HG03108 (cell line): ENCODE measurements around the gene N4BP3.
"Not testable (repeated sequence)": the region's sequence is repeated elsewhere in the genome, so short reads cannot be mapped to it uniquely, and the experiment has no call there.

Source experiments
- ATAC-seq: cut with Tn5 transposase; IDR thresholded peaks from one replicate; pipeline ENCODE4 v1.9.1; 2021; ENCODE audit warnings: moderate library complexity; ENCODE audit not compliant: unreplicated experiment

Gene N4BP3, protein sequence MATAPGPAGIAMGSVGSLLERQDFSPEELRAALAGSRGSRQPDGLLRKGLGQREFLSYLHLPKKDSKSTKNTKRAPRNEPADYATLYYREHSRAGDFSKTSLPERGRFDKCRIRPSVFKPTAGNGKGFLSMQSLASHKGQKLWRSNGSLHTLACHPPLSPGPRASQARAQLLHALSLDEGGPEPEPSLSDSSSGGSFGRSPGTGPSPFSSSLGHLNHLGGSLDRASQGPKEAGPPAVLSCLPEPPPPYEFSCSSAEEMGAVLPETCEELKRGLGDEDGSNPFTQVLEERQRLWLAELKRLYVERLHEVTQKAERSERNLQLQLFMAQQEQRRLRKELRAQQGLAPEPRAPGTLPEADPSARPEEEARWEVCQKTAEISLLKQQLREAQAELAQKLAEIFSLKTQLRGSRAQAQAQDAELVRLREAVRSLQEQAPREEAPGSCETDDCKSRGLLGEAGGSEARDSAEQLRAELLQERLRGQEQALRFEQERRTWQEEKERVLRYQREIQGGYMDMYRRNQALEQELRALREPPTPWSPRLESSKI

GRCh38 chr5:178113141-178113787 lies at the start of gene N4BP3:
Gene N4BP3, plus strand, starts transcription at chr5:178113532. Its CDS starts 6,052 bp downstream, at chr5:178119584.
- peak; percentile 44 for ATAC-seq

- no peak for ATAC-seq
Observed at GRCh38 chr5:178067755-178068154, 45.6 kb upstream of the N4BP3 start.

- ATAC-seq, result no peak
Observed at GRCh38 chr5:178068293-178068692, 45.0 kb upstream of the N4BP3 start.

DNA sequence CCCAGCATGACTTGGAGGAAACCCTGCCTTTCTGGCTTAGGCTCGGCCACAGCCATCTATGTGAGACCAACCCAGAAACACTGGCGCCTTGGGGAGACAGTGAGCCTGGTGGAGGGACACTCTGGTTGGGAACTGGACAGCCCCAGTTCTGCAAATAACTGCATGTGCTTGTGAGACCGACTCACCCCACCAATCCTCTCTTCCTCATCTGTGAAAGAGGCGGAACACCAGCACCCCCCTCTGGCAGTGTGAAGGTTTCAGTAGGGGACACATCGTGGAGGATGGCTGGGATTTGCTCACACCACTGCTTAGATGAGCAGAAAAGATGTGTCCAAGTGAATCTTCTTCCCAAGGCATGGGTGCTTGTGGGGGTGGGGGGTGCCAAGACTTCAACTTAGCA lies 43.4 kb upstream of the N4BP3 start:
- ATAC-seq, result no peak

GRCh38 chr5:178071108-178071507 lies 42.2 kb upstream of the N4BP3 start:
- ATAC-seq, result no peak

DNA sequence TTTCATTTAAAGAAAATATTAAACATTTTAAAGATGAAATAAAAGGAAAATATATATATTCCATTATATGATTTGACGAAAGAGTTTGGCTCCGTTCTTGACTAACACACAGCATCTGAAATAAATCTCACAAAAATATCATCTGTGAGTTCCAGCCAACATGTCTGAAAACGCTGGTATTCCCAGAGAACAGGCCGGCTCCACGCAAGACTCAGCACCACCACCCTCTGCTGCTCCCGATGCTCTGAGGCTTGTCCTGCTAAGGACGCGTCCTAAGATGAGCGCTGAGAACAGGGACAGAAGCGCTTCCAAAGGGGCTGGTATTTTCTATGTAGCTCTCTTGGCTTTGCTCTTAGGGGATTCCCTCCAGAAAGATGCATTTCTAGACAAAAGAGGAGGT lies 40.6 kb upstream of the N4BP3 start:
- ATAC-seq, result no peak

DNA sequence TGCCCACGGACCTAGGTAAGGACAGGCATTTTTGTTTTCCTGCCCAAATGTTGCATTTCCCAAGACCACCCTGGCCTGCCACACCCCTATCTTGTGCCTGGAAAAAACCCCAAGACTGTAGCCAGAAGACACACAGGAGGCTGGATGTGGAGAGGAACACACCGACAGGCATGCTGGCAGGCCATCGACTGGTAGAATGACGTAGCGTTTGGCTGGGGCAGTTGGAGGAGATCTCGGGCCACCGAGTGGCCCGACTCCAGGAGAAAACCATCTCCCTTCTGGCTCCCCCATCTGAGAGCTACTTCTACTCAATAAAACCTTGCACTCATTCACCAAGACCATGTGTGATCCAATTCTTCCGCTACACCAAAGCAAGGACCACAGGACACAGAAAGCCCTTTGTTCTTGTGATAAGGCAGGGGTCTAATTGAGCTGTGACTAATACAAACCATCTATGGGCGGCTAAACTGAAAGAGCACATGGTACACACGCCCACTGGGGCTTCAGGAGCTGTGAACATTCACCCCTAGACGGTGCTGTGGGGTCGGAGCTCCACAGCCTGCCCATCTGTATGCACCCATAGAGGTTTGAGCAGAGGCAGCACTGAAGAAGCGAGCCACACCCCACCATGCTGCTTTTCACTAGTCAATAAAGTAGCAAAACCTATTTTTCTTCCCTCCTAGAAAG lies 38.9 kb upstream of the N4BP3 start:
- ATAC-seq, result no peak

GRCh38 chr5:178076965-178077364 lies 36.4 kb upstream of the N4BP3 start:
- ATAC-seq, result not testable (repeated sequence)

DNA sequence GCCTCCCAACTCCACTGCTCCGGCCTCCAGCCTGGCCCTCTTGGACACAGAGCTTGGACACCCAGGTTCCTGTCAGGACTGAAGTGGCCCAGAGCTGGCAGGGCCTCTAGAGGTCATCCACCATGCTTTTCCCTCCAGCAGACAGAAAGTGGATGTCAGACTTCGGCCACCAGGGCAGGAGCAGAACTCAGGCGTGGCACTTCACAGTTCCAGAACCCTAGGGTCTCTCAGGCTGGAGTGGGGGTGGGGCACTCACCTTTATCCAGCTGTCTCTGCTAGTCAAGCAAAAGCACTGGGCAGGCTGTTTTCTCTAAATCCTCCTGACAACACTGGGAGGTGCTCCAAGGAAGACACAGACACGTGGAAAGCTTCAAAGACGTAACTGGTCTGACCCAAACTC lies 35.6 kb upstream of the N4BP3 start:
- ATAC-seq, result no peak

DNA sequence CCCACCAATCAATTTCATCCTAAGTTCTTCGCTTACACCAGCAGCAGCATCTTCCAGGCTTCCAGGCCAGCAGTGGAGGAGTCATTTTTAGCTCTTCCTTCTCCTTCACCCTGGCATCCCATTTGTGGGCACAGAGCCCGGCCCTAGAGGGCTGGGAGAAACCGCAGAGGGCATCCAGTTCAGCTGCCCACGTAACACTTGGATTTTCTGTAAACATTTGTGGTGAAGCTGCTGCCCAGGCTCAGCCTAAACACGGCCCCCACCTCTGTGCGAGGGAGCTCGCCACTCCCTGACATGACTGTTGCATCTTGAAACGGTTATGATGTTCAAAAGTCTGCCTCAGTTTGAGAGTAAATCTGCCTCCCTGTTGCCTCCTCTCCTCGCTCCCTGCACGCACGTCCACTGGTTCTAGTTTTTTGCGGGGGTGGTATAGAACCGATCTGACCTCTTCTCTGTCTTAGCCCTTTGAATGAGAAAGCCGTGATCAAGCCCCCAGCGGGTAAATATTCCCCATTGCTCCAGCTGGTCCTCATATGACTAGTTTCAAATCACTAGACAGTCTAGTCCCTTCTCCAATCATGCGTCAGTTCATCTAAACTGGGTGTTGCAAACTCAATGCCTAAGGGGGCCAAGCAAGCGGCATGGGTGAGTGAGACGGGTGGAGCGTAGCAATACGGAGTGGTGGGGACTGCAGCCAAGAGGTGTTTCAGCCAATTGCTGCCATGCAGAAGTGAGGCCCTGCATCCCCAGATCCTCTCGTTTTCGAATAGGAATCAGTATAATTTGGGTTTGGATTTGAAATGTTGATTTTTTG lies 34.9 kb upstream of the N4BP3 start:
- no peak for ATAC-seq

DNA sequence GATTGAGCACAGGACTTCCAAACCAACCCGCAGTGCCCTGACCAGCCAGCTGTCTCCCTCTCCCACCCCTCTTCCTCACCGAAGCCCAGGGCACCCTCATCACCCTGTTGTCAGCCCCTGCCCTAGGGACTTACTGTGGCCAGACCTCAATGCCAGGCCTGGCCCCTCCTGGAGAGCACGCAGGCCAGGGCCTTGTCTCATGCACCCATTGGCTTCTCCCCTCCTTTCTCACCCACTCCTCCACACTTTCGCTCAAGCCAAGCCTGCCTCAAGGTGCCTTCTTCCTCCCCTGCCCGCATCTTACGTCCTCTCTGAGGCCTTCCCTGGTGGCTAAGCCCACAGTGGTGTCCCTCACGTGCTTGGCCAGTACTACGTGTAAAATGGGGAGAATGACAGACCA lies 33.3 kb upstream of the N4BP3 start:
- no peak for ATAC-seq

DNA sequence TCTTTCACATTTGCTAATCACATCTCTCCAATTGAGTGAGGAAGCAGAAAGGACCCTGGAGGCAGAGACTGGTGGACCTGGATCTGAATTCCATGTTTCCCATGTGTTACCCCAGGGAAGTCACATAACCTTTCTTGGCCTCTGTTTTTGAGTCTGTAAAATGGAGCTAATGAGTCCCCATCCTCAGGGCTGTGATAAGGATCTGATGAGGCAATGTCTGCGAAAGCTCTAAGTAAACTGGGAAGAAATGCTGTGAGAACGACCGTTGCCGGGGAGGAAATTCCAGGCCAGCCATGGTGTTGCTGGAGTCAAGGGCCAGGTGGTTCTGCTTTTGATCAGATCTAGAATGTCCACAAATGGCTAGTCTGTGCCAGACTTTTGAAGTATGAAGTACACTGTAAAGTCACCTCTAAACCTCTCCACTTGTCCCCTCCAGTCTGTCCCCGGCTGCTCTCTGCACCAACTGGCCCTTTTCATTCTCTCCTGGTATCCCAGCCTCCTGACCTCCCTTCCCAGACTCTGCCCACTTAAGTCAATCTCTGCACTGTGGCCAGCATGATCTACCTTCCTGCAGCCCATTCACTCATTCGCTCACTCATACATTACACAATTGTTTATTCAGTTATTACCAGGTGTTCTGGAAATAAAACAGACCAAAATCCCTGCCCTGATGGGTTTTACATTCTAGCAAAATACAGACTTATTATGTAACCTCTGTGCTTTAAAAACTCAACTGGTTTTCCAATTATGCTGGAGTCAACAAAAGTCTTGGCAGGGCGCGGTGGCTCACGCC lies 32.5 kb upstream of the N4BP3 start:
- no peak for ATAC-seq

GRCh38 chr5:178081571-178082243 lies 31.6 kb upstream of the N4BP3 start:
- ATAC-seq, result no peak

- no peak for ATAC-seq
Observed at GRCh38 chr5:178083922-178084321, 29.4 kb upstream of the N4BP3 start.

DNA sequence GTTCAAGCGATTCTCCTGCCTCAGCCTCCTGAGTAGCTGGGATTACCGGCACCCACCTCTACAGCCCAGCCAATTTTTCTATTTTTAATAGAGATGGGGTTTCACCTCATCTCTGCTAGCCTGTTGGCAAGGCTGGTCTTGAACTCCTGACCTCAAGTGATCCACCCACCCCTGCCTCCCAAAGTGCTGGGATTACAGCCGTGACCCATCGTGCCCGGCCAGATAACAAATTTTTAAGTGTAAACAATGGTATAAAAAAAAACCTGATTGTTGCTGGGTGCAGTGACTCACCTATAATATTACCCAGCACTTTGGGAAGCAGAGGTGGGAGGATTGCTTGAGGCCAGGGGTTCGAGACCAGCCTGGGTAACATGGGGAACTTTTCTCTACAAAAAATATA lies 28.0 kb upstream of the N4BP3 start:
- ATAC-seq, result no peak

DNA sequence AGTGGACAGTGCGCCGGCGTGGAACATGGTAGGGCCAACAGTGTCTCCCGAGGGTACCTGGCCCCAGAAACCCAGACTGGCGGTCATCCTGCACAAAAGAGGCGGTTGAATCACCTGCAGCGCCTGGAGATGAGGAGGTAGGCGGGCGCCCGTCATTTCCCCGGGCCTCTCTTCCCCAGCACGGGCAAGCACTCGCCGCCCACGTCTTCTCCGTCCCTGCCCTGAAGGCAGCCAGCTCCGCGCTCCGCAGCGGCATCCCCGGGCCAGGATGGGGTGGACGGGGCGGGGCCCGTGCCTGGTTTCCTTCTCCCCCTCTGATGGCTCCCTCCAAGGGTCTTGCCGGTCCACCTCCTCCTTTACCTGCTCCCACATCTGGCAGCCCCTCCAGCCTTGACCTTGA lies 27.1 kb upstream of the N4BP3 start:
- no peak for ATAC-seq

- not testable (repeated sequence) for ATAC-seq
Observed at GRCh38 chr5:178087199-178087598, 26.1 kb upstream of the N4BP3 start.

DNA sequence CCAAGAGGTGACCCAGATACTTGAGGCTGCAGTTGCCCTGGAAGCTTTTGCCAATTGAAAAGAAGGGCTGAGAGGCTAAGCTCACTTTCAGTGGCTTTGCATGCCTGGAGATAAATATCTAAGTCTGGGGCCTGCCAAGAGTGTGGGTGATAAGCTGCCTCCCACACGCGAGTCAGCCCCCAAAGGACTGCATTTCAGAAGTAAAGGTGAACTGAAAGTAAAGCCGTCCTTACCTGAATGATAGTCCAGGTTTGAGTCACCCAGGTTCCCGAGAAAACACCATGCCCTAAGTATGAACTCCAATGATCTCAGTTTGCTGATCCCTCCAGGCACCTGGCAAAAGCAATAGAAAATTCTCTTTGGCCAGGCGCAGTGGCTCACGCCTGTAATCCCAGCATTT lies 22.5 kb upstream of the N4BP3 start:
- no peak for ATAC-seq

DNA sequence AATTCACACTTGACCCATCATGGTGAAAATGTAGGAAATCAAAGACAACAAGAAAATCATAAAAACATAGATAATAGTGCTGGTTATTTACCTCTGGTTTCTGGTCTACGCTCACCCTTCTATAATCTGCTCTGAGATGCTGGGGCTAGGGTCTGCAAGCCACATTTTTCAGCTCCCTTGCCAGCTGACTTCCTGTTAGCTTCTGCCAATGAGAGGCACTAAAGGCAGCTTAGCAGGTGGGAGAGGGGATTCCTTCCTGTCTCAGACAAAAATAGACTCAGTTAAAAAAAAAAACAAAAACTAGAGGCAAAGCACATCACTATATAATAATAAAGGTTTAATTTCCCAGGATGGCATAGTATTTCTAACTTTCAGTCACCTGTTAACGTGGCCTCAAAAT lies 20.2 kb upstream of the N4BP3 start:
- no peak for ATAC-seq
